C4-2B (cell line): Measurements from ENCODE around the gene SENP5.

Source experiments
- H3K27ac ChIP-seq: fragments of 450-650 bp; 2 replicates; pipeline ENCODE4 v1.5.1; 2017
- CTCF ChIP-seq: fragments of 450-650 bp; conservative IDR thresholded peaks from 2 replicates; pipeline ENCODE4 v1.5.1; 2017; ENCODE audit warnings: mild to moderate bottlenecking
- ZFX ChIP-seq: fragments of 450-650 bp; IDR thresholded peaks from 2 replicates; pipeline ENCODE4 v1.6.1; 2017

Gene SENP5

GRCh38 chr3:196981657-196982056, 113.9 kb downstream of the SENP5 start:
- H3K27ac ChIP-seq, result no peak overlapping the region
- TF ChIP-seq ZFX (no peak), CTCF (no peak)

GRCh38 chr3:196983186-196983585, 115.5 kb downstream of the SENP5 start:
- no peak for TF ChIP-seq CTCF
- no peak for TF ChIP-seq ZFX

More at GRCh38 chr3:196983186-196983585, 115.5 kb downstream of the SENP5 start:
- no peak overlapping the region for H3K27ac ChIP-seq
